SK-N-DZ (cell line): ENCODE data around the gene CTXN2.

Experiments used
- DNase-seq: peaks from one replicate; pipeline ENCODE4 v3.0.0-alpha.2; 2015; ENCODE audit warnings: low spot score

CTXN2 gene

DNA sequence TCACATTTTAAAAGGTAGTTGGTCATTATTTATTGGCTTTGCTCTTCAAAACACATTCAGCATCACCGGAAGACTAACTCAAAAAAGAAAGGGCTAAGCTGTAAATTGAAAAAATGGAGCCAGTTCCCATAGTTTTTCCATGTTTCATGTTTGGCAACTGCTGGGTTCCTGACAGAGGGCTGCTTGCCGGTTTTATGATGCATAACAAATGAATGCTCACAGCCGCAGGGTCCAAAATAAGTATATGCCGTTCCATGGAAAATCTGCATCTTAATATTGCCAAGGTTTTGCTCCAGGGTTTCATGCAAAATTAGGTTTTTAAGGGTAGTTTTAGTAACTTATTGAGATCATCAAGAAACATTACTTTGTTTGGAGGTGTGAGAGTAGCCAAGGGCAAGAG, 30.4 kb downstream of the CTXN2 start:
- no peak for DNase-seq

- no peak for DNase-seq
Measured at GRCh38 chr15:48222627-48223026, 31.2 kb downstream of the CTXN2 start.

GRCh38 chr15:48225771-48226170, 34.3 kb downstream of the CTXN2 start:
- DNase-seq: no peak

- DNase-seq: no peak
Measured at GRCh38 chr15:48230498-48230897, 39.0 kb downstream of the CTXN2 start.

GRCh38 chr15:48233246-48233645, 41.8 kb downstream of the CTXN2 start:
- no peak for DNase-seq

DNA sequence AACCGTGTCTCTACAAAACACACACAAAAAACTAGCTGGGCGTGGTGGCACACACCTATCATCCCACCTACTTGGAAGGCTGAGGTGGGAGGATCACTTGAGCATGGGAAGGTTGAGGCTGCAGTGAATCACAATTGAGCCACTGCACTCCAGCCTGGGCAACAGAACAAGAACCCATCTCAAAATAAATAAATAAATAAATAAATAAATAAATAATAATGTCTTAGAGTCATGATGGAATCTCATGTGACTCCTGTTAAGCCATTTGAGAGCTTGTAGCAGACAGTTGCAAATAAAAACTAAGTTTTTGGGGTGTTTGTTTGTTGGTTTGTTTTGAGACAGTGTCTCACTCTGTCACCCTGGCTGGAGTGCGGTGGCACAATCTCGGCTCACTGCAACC, 47.9 kb downstream of the CTXN2 start:
- DNase-seq: no peak

GRCh38 chr15:48242015-48242414, 50.5 kb downstream of the CTXN2 start:
- no peak for DNase-seq

DNA sequence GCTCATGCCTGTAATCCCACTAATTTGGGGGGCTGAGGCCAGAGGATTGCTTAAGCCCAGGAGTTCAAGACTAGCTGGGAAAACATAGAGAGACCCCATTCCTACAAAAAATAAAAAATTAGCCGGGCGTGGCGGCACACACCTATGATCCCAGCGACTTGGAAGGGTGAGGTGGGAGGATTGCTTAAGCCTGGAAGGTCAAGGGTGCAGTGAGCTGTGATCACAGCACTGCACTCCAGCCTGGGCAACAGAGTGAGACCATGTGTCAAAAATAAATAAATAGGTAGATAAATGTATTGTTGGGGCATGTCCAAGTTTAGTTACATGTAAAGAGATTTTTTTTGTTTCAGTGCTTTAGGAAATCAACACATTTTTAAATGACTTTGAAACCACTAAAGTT, 51.1 kb downstream of the CTXN2 start:
- no peak for DNase-seq

GRCh38 chr15:48244921-48245320, 53.5 kb downstream of the CTXN2 start:
- no peak for DNase-seq

GRCh38 chr15:48248414-48248813, 56.9 kb downstream of the CTXN2 start:
- no peak for DNase-seq

GRCh38 chr15:48250640-48251076, 59.2 kb downstream of the CTXN2 start:
- peak; percentile 71 for DNase-seq

GRCh38 chr15:48253172-48253571, 61.7 kb downstream of the CTXN2 start:
- DNase-seq: no peak
